ENCODE results near the gene GALNT6.

- no peak for TF ChIP-seq POLR2A (IDR thresholded peaks at IDR 0.05)
- TF ChIP-seq, protein P1, sequence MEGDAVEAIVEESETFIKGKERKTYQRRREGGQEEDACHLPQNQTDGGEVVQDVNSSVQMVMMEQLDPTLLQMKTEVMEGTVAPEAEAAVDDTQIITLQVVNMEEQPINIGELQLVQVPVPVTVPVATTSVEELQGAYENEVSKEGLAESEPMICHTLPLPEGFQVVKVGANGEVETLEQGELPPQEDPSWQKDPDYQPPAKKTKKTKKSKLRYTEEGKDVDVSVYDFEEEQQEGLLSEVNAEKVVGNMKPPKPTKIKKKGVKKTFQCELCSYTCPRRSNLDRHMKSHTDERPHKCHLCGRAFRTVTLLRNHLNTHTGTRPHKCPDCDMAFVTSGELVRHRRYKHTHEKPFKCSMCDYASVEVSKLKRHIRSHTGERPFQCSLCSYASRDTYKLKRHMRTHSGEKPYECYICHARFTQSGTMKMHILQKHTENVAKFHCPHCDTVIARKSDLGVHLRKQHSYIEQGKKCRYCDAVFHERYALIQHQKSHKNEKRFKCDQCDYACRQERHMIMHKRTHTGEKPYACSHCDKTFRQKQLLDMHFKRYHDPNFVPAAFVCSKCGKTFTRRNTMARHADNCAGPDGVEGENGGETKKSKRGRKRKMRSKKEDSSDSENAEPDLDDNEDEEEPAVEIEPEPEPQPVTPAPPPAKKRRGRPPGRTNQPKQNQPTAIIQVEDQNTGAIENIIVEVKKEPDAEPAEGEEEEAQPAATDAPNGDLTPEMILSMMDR (IDR thresholded peaks at IDR 0.05), result no peak
Measured at GRCh38 chr12:51328587-51328986, 62.6 kb downstream of the GALNT6 start.
